ENCODE results near the gene MFSD12. TPM values are rescaled to one million over a fixed set of nuclear protein-coding genes. Genes with fewer than 3 reads are reported as not detected.

Gene MFSD12
- total RNA-seq, 1 donor from 2014 or later, result 80.9 TPM

DNA sequence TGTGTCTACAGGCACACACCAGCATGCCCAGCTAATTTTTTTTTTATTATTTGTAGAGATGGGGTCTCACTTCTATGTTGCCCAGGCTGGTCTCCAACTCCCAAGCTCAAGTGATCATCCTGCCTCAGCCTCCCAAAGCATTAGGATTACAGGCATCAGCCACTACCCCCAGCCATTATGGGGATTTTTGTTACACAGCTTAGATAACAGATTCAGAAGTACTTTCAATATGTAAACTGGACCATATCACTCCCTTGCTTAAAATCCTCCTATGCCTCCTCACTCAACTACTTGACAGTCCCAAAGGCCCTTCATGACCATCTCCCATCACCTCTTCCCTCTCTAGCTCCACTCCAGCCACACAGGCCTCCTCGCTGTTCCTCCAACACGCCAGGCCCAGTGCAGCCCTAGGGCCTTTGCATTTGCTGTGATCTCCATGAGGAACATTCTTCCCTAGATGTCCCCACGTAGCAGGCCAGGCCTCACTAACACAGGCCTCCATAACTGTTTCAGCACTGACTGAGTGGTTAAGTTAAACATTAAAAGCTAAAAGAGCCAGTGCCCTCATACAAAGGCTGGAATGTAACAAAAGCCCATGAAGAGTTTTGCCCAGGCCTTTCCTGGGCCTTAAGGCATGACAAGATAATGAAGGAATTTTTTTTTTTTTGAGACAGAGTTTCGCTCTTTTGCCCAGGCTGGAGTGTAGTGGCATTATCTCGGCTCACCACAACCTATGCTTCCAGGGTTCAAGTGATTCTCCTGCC, 59.4 kb downstream of the MFSD12 start:
- Mint-ChIP-seq H3K4me1 (ENCODE audit: unreplicated experiment) (peaks cover 13% of the 10 kb centered on the region), H3K9me3 (peaks cover 4% of the 10 kb centered on the region), H3K27ac (no peak overlapping the region), H3K36me3 (peaks cover 9% of the 10 kb centered on the region), H3K27me3 (no peaks in the 10 kb centered on the region), H3K4me3 (peak overlapping the region; percentile 0)
- DNase-seq (ENCODE audit: extremely low spot score, unreplicated experiment), result no peak
- TF ChIP-seq, protein P1, sequence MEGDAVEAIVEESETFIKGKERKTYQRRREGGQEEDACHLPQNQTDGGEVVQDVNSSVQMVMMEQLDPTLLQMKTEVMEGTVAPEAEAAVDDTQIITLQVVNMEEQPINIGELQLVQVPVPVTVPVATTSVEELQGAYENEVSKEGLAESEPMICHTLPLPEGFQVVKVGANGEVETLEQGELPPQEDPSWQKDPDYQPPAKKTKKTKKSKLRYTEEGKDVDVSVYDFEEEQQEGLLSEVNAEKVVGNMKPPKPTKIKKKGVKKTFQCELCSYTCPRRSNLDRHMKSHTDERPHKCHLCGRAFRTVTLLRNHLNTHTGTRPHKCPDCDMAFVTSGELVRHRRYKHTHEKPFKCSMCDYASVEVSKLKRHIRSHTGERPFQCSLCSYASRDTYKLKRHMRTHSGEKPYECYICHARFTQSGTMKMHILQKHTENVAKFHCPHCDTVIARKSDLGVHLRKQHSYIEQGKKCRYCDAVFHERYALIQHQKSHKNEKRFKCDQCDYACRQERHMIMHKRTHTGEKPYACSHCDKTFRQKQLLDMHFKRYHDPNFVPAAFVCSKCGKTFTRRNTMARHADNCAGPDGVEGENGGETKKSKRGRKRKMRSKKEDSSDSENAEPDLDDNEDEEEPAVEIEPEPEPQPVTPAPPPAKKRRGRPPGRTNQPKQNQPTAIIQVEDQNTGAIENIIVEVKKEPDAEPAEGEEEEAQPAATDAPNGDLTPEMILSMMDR (conservative IDR thresholded peaks at IDR 0.05), result no peak

DNA sequence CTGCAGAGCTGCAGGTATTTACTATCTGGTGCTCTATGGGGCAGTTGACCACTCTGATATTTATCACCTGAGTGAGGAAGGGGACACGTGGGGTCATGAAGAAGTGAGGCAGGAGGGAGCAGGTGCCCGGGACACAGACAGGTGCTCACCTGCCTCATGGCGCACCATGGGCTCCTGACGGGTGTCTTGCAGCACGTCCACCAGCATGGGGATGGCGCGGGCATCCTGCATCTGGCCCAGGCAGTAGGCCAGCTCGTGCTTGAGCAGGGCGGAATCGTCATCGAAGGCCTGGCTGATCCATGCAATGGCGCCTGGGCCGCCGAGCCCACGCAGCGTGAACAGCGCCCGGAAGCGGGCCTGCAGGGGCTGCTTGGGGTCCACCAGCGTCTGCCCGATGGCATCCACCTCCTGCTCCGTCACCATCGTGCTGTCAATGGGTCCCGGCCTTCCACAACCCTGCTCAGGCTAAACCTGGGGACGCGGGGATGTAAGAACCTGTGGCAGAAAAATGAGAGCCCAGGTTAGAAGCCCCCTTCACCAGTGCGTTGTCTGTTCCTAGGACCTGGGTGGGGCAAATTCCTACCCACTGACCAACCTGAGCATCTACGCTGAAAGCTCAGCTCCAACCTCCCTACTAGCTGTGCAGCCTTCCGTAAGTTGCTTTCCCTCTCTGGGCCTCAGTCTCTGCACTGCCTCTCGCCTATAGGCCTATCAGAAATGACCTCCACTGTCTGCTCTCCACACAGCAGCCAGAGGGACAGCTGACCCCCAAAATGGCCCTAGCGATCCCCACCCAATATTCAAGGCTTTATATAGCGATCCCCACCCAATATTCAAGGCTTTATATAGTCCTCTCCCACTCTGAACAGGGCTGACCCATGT, 60.8 kb downstream of the MFSD12 start:
- H3K4me3 Mint-ChIP-seq, result no peak overlapping the region
- H3K27ac Mint-ChIP-seq, result no peak overlapping the region
- H3K4me1 Mint-ChIP-seq (ENCODE audit: unreplicated experiment), result peaks cover 13% of the 10 kb centered on the region
- no peaks in the 10 kb centered on the region for H3K27me3 Mint-ChIP-seq
- no peak for DNase-seq (ENCODE audit: extremely low spot score, unreplicated experiment)
- peaks cover 13% of the 10 kb centered on the region for H3K36me3 Mint-ChIP-seq
- TF ChIP-seq, protein P1 (conservative IDR thresholded peaks at IDR 0.05), result no peak
- H3K9me3 Mint-ChIP-seq, result peaks cover 4% of the 10 kb centered on the region

DNA sequence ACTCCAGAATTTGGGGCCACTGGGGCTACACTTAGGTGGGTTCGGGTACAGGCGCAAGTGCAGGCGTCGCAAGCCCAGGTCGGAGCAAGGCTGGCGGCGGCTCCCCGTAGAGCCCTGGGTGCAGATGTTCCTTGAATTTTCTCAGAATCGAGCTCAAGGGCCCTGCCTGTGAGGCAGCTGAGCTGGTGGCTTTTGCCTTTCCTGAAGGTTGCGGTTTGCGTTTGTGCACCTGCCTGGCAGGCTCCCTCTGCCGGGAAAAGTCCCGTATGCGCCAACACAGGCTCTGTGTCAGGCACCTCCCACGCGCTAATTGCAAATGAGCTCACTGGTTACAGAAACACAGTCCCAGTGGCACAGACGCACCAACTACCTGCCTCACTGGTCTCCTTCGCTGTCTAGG, 62.8 kb downstream of the MFSD12 start:
- H3K4me3 Mint-ChIP-seq, result no peak overlapping the region
- TF ChIP-seq, protein P1 (conservative IDR thresholded peaks at IDR 0.05), result no peak
- peaks cover 8% of the 10 kb centered on the region for H3K4me1 Mint-ChIP-seq (ENCODE audit: unreplicated experiment)
- H3K9me3 Mint-ChIP-seq, result no peaks in the 10 kb centered on the region
- H3K36me3 Mint-ChIP-seq, result peaks cover 13% of the 10 kb centered on the region
- H3K27ac Mint-ChIP-seq, result no peak overlapping the region
- no peak for DNase-seq (ENCODE audit: extremely low spot score, unreplicated experiment)
- no peaks in the 10 kb centered on the region for H3K27me3 Mint-ChIP-seq

Other genes starting within 250 kb of the MFSD12 start
- gene NFIC, start 191.0 kb downstream of the MFSD12 start, total RNA-seq (ENCODE audit: low replicate concordance), result 12.5 and 17.8 TPM in 2 replicates
- gene SMIM24, start 77.1 kb downstream of the MFSD12 start, total RNA-seq (ENCODE audit: low replicate concordance), result 7.0 and 21.9 TPM in 2 replicates
- not detected in 2 replicates for gene SMIM44, start 74.1 kb downstream of the MFSD12 start, total RNA-seq (ENCODE audit: low replicate concordance)
- 10.5 and 10.8 TPM in 2 replicates for gene DOHH, start 56.9 kb downstream of the MFSD12 start, total RNA-seq (ENCODE audit: low replicate concordance)
- gene FZR1, start 51.3 kb downstream of the MFSD12 start, total RNA-seq (ENCODE audit: low replicate concordance), result 59.4 and 63.2 TPM in 2 replicates
- gene TEKTIP1, start 18.4 kb downstream of the MFSD12 start, total RNA-seq (ENCODE audit: low replicate concordance), result 1.3 and 3.4 TPM in 2 replicates
- 60.1 and 78.3 TPM in 2 replicates for gene HMG20B, start 15.4 kb upstream of the MFSD12 start, total RNA-seq (ENCODE audit: low replicate concordance)
- 0.07 TPM in 1 of 2 replicates, not detected in the other for gene GIPC3, start 27.9 kb upstream of the MFSD12 start, total RNA-seq (ENCODE audit: low replicate concordance)
- not detected in 2 replicates for gene TBXA2R, start 49.3 kb upstream of the MFSD12 start, total RNA-seq (ENCODE audit: low replicate concordance)
- 31.6 and 32.4 TPM in 2 replicates for gene CACTIN, start 69.2 kb upstream of the MFSD12 start, total RNA-seq (ENCODE audit: low replicate concordance)
- gene PIP5K1C, start 142.9 kb upstream of the MFSD12 start, total RNA-seq (ENCODE audit: low replicate concordance), result 35.9 and 44.5 TPM in 2 replicates
- gene TJP3, start 150.8 kb upstream of the MFSD12 start, total RNA-seq (ENCODE audit: low replicate concordance), result 20.0 and 53.8 TPM in 2 replicates
- gene APBA3, start 204.1 kb upstream of the MFSD12 start, total RNA-seq (ENCODE audit: low replicate concordance), result 25.1 and 28.5 TPM in 2 replicates
- gene MRPL54, start 205.1 kb upstream of the MFSD12 start, total RNA-seq (ENCODE audit: low replicate concordance), result 35.9 and 44.0 TPM in 2 replicates
- not detected in 2 replicates for gene RAX2, start 214.6 kb upstream of the MFSD12 start, total RNA-seq (ENCODE audit: low replicate concordance)
- gene MATK, start 228.8 kb upstream of the MFSD12 start, total RNA-seq (ENCODE audit: low replicate concordance), result 1.6 and 1.7 TPM in 2 replicates

Measured in type B pancreatic cell (in vitro differentiated cells).